Uterus (tissue), 4 donors: ENCODE data around the gene DGKI. TPM values are rescaled to one million over a fixed set of nuclear protein-coding genes. Genes with fewer than 3 reads are reported as not detected.

Experiments
- DNase-seq, 2 donors: peaks; one replicate each; pipeline ENCODE4 v3.0.0-alpha.2; 2019 to 2020
- H3K27ac ChIP-seq, 2 donors: fragments of 200-600 bp; sonication (generic); 1 replicate in 1 of 2; 2 replicates in 1 of 2; pipeline ENCODE4 v1.5.1; 2016 to 2018
- H3K27me3 ChIP-seq, 2 donors: fragments of 200-600 bp; sonication (generic); one replicate each; pipeline ENCODE4 v1.5.1; 2018 to 2019; ENCODE audit warnings: control low read depth in 1 of 2
- H3K36me3 ChIP-seq, 2 donors: fragments of 200-600 bp; sonication (generic); one replicate each; pipeline ENCODE4 v1.5.1; 2019; ENCODE audit warnings: control low read depth in 1 of 2
- H3K4me1 ChIP-seq, 2 donors: fragments of 200-600 bp; sonication (generic); one replicate each; pipeline ENCODE4 v1.5.1; 2018 to 2019; ENCODE audit warnings: control low read depth in 1 of 2
- H3K4me3 ChIP-seq, 2 donors: fragments of 200-600 bp; sonication (generic); 1 replicate in 1 of 2; 2 replicates in 1 of 2; pipeline ENCODE4 v1.5.1; 2018 to 2019; ENCODE audit warnings: mild to moderate bottlenecking in 1 of 2
- H3K9me3 ChIP-seq, 2 donors: fragments of 200-600 bp; sonication (generic); one replicate each; pipeline ENCODE4 v1.5.1; 2019; ENCODE audit warnings: control low read depth in 1 of 2
- CTCF ChIP-seq, 4 experiments: fragments of 200-600 bp in 2 of 4; fragments of 450-650 bp in 2 of 4; sonication (generic) in 2 of 4; IDR thresholded peaks; one replicate each; pipeline ENCODE4 v1.5.1; 2016 to 2019; ENCODE audit warnings: antibody characterized with exemption in 4 of 4, mild to moderate bottlenecking in 2 of 4, moderate library complexity in 1 of 4
- POLR2A ChIP-seq, 2 donors: fragments of 450-650 bp; IDR thresholded peaks; one replicate each; pipeline ENCODE4 v1.6.1; 2016; ENCODE audit warnings: antibody characterized with exemption in 2 of 2, mild to moderate bottlenecking in 1 of 2, moderate library complexity in 1 of 2
- intact Hi-C: fragments of 100-400 bp; cut with DNase I; formaldehyde crosslinking; loops from one replicate; pipeline ENCODE4 v1.15.1; 2023; ENCODE audit warnings: low total_unique reads
- total RNA-seq, 4 donors: library from RNA; depleted of rRNA in 3 of 4; stranded (reverse); fragments of >200 nt in 3 of 4; gene quantifications; one replicate each; pipeline versions ENCODE4 v1.1.0 to v1.2.4, GENCODE V29; 2014 to 2023
- donor health status: DM: yes; HTN: yes; CAD: no.

DGKI gene
- total RNA-seq, 4 donors from 2014 or later: 1.0 to 8.5 (median 4.1) TPM

- DNase-seq: no peak
- Histone ChIP-seq H3K9me3 (no peaks in the 10 kb centered on the region), H3K4me1 (peaks cover 0 to 7% of the 10 kb centered on the region in 2 donors), H3K27ac (no peak overlapping the region), H3K4me3 (no peak overlapping the region), H3K27me3 (no peaks in the 10 kb centered on the region), H3K36me3 (no peaks in the 10 kb centered on the region)
- intact Hi-C loops: no loop called here
- TF ChIP-seq CTCF (IDR thresholded peaks at IDR 0.05) (no peak), POLR2A (IDR thresholded peaks at IDR 0.05) (no peak)
These were observed 157.0 kb downstream of the DGKI start for GRCh38 chr7:137689761-137690160.

- Histone ChIP-seq H3K4me3 (no peak overlapping the region), H3K36me3 (no peaks in the 10 kb centered on the region), H3K27me3 (no peaks in the 10 kb centered on the region), H3K27ac (peak overlapping the region; percentile 71 to 72), H3K9me3 (no peaks in the 10 kb centered on the region), H3K4me1 (peaks cover 0 to 7% of the 10 kb centered on the region in 2 donors)
- TF ChIP-seq POLR2A (IDR thresholded peaks at IDR 0.05) (no peak), CTCF (IDR thresholded peaks at IDR 0.05) (no peak)
- intact Hi-C loops: no loop called here
- no peak for DNase-seq
These were observed 159.1 kb downstream of the DGKI start for GRCh38 chr7:137687556-137688265.

- Histone ChIP-seq H3K9me3 (no peaks in the 10 kb centered on the region), H3K4me3 (no peak overlapping the region), H3K27me3 (no peaks in the 10 kb centered on the region), H3K27ac (peak overlapping the region; percentile 44 to 54), H3K4me1 (peaks cover 0 to 10% of the 10 kb centered on the region in 2 donors), H3K36me3 (no peaks in the 10 kb centered on the region)
- intact Hi-C loops: no loop called here
- DNase-seq: no peak
- TF ChIP-seq CTCF (IDR thresholded peaks at IDR 0.05) (no peak), POLR2A (IDR thresholded peaks at IDR 0.05) (no peak)
These were observed 161.2 kb downstream of the DGKI start for GRCh38 chr7:137685433-137686164.

- intact Hi-C loops: no loop called here
These were observed 162.0 kb downstream of the DGKI start for GRCh38 chr7:137684776-137685175.

More at GRCh38 chr7:137684776-137685175, 162.0 kb downstream of the DGKI start:
- DNase-seq: peak; percentile 17 to 32
- Histone ChIP-seq H3K4me3 (no peak overlapping the region), H3K36me3 (no peaks in the 10 kb centered on the region), H3K27ac (peak overlapping the region; percentile 44 to 54), H3K27me3 (no peaks in the 10 kb centered on the region), H3K4me1 (peaks cover 0 to 10% of the 10 kb centered on the region in 2 donors), H3K9me3 (no peaks in the 10 kb centered on the region)
- TF ChIP-seq POLR2A (IDR thresholded peaks at IDR 0.05) (no peak), CTCF (IDR thresholded peaks at IDR 0.05) (no peak)
